ENCODE measurements around the gene PIK3CD. TPM values are rescaled to one million over a fixed set of nuclear protein-coding genes. Genes with fewer than 3 reads are reported as not detected.

The PIK3CD gene
- total RNA-seq, 1 donor from 2014 or later, result 1.8 TPM

DNA sequence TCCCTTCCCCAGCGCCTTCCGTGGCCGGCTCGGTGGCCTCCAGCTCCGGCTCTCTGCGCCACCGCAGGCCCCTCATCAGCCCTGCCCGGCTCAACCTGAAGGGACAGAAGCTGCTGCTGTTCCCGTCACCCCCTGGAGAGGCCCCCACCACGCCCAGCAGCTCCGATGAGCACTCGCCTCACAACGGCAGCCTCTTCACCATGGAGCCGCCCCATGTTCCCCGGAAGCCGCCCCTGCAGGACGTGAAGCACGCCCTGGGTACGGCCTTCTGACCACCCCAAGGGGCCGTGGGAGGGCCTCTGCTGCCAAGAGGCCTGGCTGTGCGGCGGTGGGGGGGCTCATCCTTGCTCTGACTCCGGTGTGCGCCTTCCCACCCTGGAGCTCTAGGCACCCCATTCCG lies 41.0 kb upstream of the PIK3CD start:
- TF ChIP-seq, protein P1, sequence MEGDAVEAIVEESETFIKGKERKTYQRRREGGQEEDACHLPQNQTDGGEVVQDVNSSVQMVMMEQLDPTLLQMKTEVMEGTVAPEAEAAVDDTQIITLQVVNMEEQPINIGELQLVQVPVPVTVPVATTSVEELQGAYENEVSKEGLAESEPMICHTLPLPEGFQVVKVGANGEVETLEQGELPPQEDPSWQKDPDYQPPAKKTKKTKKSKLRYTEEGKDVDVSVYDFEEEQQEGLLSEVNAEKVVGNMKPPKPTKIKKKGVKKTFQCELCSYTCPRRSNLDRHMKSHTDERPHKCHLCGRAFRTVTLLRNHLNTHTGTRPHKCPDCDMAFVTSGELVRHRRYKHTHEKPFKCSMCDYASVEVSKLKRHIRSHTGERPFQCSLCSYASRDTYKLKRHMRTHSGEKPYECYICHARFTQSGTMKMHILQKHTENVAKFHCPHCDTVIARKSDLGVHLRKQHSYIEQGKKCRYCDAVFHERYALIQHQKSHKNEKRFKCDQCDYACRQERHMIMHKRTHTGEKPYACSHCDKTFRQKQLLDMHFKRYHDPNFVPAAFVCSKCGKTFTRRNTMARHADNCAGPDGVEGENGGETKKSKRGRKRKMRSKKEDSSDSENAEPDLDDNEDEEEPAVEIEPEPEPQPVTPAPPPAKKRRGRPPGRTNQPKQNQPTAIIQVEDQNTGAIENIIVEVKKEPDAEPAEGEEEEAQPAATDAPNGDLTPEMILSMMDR (conservative IDR thresholded peaks at IDR 0.05), result no peak
- Mint-ChIP-seq H3K4me1 (ENCODE audit: unreplicated experiment) (no peaks in the 10 kb centered on the region), H3K9me3 (no peaks in the 10 kb centered on the region), H3K36me3 (no peaks in the 10 kb centered on the region), H3K4me3 (no peak overlapping the region), H3K27ac (no peak overlapping the region), H3K27me3 (no peaks in the 10 kb centered on the region)
- DNase-seq (ENCODE audit: extremely low spot score, unreplicated experiment), result no peak

GRCh38 chr1:9611716-9612115 lies 39.8 kb upstream of the PIK3CD start:
- Mint-ChIP-seq H3K27me3 (no peaks in the 10 kb centered on the region), H3K4me3 (no peak overlapping the region), H3K9me3 (no peaks in the 10 kb centered on the region), H3K36me3 (no peaks in the 10 kb centered on the region), H3K27ac (no peak overlapping the region), H3K4me1 (ENCODE audit: unreplicated experiment) (no peaks in the 10 kb centered on the region)
- TF ChIP-seq, protein P1 (conservative IDR thresholded peaks at IDR 0.05), result no peak
- no peak for DNase-seq (ENCODE audit: extremely low spot score, unreplicated experiment)

DNA sequence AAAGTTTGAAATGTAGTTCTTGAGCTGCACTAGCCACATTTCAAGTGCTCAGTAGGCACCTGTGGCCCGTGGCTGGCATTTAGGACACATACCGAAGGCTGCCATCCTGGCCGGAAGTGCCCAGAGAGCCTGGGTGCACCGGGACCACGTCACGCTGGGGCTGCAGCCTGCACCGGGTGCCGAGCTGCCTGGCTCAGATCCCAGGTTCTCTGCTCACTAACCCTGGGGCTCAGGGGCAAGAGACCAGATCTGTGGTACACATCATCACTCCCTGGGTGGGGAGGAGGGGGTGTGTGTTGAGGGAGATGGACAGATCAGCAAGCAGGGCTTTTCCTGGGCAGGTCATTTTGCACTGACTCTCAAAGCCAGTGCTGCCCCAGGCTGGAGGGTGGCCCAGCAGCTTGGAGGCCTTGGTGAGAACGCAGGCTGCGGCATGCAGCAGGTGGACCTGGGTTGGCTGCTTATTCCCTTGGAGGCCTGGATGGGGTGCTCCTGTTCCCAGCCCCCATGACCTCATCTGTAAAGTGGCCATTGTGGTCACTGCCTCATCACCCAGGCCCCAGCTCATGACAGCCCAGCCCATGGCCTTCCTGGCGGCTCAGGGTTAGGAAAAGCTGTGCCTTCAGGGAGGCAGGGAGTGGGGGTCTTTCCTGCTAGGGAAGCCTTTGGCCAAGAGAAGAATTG lies 39.2 kb upstream of the PIK3CD start:
- Mint-ChIP-seq H3K4me3 (no peak overlapping the region), H3K27ac (no peak overlapping the region), H3K36me3 (no peaks in the 10 kb centered on the region), H3K27me3 (no peaks in the 10 kb centered on the region), H3K4me1 (ENCODE audit: unreplicated experiment) (no peaks in the 10 kb centered on the region), H3K9me3 (no peaks in the 10 kb centered on the region)
- no peak for DNase-seq (ENCODE audit: extremely low spot score, unreplicated experiment)
- TF ChIP-seq, protein P1 (conservative IDR thresholded peaks at IDR 0.05), result no peak

DNA sequence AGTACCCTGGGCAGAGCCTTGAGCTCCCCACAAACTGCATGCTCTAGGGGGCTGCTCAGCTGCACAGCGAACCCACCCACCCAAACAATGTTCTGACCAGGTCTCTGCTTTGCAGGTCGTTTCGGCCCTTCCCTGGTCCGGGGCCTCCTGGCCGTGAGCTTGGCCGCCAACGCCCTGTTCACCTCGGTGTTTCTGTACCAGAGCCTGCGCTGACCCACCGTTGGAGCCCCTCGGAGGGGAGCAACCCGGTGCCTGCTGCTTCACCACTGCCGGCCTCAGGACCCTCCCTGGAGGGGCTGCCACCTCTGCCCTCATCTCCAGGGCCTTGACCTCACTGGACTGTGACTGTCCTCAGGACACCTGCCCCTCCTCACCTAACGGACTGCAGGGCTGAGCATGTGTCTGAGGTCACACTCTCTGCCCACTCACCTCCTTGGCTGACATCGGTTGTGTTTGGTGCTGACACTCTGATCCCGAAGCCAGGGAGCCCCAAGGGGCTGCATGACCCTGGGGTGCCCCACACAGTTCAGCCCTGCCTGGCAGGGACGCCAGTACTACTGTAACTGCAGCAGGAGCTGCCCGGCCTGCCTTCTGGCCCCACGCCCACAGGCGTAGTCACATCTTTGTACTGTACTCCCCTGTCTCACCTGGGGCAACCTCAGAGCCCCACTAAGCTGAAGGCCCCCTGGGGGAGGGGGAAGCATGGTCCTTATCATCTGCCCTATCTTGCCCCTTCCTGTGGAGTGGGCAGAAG lies 38.5 kb upstream of the PIK3CD start:
- DNase-seq (ENCODE audit: extremely low spot score, unreplicated experiment), result no peak
- no peaks in the 10 kb centered on the region for H3K4me1 Mint-ChIP-seq (ENCODE audit: unreplicated experiment)
- H3K4me3 Mint-ChIP-seq, result no peak overlapping the region
- H3K9me3 Mint-ChIP-seq, result no peaks in the 10 kb centered on the region
- H3K27ac Mint-ChIP-seq, result no peak overlapping the region
- TF ChIP-seq, protein P1 (conservative IDR thresholded peaks at IDR 0.05), result no peak
- no peaks in the 10 kb centered on the region for H3K36me3 Mint-ChIP-seq
- H3K27me3 Mint-ChIP-seq, result no peaks in the 10 kb centered on the region

DNA sequence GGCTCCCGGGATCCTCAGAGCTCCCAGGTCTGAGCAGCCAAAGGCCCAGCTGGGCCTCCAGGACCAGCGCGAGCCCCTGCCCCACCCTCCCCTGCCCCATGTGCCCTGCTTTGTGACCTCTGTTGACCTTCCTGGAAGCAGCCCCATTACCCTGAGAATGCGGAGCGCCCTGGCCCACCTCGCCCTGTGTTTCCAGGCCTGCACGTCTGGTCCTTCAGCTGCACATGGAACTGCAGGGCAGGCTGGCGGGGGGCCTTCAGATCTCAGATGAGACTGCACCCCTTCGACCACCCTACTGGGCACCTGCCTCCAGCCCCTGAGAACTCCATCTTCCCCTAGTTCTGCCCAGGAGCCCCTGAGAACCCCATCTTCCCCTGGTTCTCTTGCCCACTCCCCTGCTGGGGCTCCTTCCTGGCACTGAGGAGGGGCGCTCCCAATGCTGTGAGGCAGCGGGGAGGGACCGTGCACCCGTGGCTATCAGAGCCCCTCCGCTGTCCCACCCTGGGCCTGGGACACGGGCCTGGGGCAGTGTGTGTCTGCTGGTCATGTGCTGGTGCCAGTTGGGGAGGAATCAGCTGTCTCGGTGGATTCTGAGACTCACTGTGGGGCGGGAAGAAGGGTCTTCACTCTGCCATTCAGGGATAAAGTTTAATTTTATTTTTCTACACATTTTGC lies 37.8 kb upstream of the PIK3CD start:
- Mint-ChIP-seq H3K36me3 (no peaks in the 10 kb centered on the region), H3K4me3 (no peak overlapping the region), H3K9me3 (no peaks in the 10 kb centered on the region), H3K4me1 (ENCODE audit: unreplicated experiment) (peaks cover 1% of the 10 kb centered on the region), H3K27me3 (peaks cover under 1% of the 10 kb centered on the region), H3K27ac (no peak overlapping the region)
- DNase-seq (ENCODE audit: extremely low spot score, unreplicated experiment), result no peak
- TF ChIP-seq, protein P1 (conservative IDR thresholded peaks at IDR 0.05), result no peak

All from type B pancreatic cell (in vitro differentiated cells).